ENCODE results near the gene ZNF217.
"Not testable (repeated sequence)": the region's sequence is repeated elsewhere in the genome, so short reads cannot be mapped to it uniquely, and the experiment has no call there.

ZNF217 gene

DNA sequence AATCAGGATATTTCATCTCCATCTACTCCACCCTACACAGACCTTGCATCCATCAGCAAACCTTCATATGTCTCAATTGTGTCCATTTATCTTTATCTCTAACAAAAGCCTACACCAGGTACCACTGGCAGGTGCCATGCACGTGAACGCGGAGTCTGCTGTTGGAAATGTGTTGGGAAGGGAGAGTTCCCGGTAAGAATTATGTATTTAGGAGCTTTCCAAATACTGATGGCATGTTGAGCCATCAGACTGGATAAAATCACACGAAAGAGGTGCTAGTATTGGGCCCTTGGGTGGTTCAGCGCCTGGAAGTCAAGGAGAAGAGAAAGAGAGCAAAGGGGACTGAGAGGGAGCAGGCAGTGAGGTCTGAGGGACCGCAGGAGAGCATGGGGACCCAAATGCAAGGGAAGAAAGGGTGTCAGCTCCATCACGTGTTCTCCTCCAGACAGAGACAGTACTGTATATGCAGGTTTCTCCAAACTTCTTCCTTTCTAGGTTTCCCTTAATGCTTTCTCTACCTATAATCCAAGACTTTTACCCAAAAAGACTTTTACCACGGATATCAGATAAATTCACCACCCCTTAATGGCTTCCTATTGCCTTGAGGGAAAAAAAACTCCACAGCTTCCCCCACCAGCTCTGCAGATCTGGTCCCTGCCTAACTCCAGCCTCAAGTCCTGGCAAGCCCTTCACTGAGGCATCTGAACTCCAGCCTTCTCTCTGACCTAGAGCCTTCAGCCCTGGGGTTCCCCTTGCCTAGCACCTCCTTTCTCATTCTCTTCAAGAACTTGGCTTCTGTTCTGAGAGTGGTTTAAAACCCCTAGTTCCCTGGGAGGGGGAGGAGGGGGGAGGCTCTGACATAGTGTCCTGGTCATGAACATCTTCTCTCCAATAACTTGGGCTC lies 4.8 kb upstream of the ZNF217 start:
- H3K4me3 ChIP-seq (ENCODE audit: low read depth, low read length) = no peak overlapping the region

DNA sequence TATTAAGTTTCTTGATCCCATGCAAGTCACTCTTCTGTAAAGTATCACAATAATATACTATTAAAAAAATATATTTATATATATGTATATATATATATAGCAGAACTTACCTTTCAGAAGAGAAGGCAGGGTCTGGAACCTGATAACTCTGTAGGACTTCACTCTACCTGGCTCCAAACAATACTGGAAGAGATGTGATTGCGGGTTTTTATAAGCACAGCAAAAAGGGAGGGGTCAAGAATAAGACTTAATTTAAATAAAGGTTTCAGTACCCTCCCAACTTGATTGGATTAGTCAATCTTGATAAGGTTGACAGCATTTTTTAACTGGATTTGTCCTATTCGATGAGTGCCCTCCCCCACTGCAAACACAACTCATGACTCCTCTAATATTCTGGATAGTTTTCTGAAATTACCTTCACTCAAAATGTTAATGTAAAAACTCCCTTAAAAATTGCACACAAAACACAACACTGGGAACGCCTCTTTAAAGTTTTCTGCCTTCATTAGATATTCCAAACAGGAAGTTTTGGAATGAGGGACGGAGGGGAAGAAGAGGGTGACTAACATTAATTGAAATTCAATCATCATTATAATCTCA lies 4.0 kb upstream of the ZNF217 start:
- no peak overlapping the region for H3K4me3 ChIP-seq (ENCODE audit: low read depth, low read length)

DNA sequence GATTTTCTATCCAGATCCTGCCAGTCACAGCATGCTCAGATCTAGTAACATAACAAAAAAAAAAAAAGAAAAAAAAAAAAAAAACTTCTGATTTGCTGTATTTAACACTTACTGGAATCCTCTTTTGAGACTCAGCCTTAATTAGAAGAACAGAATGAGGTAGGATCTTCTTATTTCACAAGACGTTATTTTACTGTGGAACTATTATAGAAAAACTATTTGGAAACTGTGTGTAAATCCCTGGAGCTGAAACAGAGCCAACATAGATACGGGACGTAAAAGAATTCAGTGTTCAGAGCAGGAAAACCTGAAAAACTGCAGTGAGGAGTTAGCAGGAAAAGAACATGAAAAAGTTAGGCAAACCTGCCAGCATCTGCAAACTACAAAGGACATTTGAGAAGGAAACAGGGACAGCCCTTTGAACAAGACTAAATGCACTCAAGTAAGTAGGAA lies 3.4 kb upstream of the ZNF217 start:
- H3K4me3 ChIP-seq (ENCODE audit: low read depth, low read length) = no peak overlapping the region

DNA sequence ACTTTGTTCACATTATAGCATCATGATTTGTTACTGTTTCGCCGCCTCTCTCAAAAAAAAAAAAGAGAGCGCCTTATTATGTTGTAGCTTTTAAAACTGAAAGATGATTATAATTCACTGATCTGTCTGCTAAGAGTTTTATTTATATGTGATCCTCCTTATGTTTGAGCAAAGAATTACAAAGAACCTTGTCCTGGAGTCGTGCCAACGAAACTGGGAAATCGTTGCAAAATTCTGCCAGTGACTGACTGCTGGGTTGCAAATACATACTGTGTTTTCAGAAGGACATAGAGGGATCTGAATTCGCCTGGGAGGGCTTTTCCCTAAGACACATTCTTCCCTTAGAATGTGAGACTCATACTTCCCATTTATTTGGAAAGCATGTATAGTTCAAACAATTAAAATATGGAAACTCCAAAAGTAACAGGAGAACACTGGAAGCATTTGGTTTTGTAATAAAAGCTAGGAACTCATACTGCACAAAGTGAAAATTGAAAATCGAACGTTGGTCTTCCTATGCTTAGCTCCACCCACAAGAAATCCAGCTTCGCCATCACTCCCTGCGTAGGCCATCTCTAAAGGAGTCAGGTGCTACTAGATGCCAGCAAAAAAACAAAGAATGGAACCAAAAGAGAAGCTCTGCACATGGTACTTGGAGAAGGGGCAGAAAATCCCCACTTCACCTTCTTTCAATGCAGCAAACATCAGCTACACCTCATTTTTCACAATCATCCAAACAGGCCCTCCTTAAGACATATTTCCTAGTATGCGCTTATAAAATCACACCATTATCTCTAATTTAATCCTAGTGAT lies 2.8 kb upstream of the ZNF217 start:
- H3K4me3 ChIP-seq (ENCODE audit: low read depth, low read length) = not testable (repeated sequence)

- H3K4me3 ChIP-seq (ENCODE audit: low read depth, low read length) = not testable (repeated sequence)
Observed at GRCh38 chr20:53595742-53596141, 2.1 kb upstream of the ZNF217 start.

DNA sequence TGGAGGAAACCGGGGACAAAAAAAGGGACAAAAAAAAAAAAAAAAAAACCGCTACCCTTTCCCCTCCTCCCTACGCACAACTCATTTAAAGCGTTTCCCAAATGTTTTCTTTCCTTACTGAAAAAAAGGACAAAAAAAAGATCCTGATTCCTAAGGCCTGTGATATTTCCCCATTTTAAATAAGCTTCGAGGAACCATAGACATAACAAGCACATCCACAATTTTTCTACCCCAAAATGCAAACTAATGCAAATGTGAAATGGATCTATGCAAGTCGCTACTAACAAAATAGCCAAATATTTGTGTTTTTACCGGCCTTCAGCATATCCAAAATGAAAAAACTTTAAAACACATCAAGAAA lies 1.4 kb upstream of the ZNF217 start:
- peak overlapping the region; percentile 35 for H3K4me3 ChIP-seq (ENCODE audit: low read depth, low read length)

DNA sequence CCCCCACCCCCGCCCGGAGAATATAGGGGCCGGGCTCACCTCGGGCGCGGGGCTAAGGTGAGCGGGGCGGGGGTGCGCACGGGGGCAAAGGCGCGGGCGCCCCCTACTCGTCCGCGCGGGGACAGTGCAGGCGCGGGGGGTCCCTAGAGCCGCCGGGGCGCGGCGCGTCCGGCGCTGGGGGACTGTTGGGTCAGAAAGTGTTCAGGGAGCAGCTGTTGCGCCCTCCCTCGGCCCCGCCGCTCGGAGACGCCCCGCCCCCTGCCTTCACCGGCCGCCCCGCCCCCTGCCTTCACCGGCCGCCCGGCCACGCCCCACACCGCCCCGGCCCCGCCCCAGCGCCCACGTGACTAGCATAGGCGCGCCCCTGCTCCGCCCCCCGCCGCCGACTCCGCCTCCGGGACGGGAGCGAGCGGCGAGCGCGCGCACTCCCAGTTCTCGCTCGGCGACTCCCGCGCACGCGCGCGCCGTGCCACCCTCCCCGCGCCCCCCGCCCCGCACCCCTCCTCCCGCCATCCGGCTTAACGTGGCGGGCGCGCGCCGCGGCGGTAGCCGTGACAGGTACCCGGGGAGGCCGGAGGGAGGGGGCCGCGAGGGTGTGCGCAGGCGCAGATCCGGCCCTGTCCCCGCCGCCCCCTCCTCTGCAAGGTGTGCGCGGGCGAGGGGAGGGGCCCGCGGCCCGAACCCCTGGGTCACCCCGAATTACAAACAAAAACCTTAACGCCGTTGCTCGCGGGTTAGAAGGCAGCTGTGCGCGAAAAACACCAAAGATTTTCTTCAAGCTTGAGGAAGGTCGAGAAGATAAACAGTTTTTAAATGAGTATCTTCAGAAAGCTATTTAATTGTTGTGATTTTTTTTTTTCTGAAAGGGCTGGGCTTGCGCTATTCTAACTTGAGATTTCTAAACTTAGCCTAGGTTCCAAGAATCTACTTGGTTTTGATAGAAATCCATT lies 704 bp upstream of the ZNF217 start:
- peak overlapping the region; percentile 35 for H3K4me3 ChIP-seq (ENCODE audit: low read depth, low read length)

DNA sequence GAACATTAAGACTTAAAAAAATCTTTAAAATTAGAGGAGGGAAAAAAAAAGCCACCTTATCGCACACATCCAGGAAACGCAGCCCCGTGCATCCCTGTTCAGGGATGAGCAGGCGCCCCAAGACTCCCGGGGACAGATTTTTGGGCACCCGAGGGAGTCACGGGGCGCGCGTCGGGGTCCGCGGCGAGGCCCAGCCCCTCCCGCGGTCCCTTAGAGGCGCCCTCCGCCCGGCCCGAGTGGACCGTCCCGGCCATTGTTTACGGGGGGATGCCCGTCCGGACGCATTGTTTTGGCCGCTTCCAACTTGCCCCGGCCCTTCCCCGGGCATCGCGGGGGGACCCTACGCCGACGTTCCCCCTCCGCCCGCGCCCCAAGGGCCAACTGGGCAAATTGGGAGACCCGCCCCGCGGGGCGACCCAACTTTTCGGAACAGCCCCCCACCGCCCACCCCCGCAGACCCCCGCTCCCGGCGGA lies 610 bp downstream of the ZNF217 start:
- H3K4me3 ChIP-seq (ENCODE audit: low read depth, low read length) = peak overlapping the region; percentile 80

DNA sequence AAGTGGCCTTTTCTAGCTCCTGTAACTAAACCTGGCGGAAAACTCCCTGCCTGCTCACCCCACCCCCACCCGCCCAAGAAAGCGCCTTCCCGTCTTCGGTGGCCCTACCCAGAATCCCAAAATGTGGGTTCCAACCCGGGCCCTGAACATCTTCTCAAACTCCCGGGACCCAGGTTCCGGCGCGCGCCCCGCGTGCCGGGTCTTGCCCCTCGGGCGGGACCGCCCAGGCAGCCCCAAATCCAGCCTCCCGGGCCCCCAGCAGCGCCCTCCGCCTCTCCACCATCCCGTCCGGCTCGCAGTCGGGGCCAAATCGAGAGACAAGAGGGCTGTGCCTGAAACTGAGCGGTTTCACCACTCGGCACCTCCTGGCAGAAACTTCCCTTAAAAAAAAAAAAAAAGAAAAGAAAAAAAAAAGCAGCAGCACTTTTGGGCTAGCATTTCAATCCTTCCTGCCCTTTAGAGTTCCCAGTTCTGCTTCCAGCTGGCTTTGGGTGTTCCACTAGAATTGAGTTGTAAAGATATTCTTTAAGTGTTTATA lies 1.1 kb downstream of the ZNF217 start:
- H3K4me3 ChIP-seq (ENCODE audit: low read depth, low read length) = peak overlapping the region; percentile 80

- peak overlapping the region; percentile 80 for H3K4me3 ChIP-seq (ENCODE audit: low read depth, low read length)
Observed at GRCh38 chr20:53591941-53592441, 1.6 kb downstream of the ZNF217 start.

GRCh38 chr20:53591206-53591741 lies 2.4 kb downstream of the ZNF217 start:
- H3K4me3 ChIP-seq (ENCODE audit: low read depth, low read length) = peak overlapping the region; percentile 80

DNA sequence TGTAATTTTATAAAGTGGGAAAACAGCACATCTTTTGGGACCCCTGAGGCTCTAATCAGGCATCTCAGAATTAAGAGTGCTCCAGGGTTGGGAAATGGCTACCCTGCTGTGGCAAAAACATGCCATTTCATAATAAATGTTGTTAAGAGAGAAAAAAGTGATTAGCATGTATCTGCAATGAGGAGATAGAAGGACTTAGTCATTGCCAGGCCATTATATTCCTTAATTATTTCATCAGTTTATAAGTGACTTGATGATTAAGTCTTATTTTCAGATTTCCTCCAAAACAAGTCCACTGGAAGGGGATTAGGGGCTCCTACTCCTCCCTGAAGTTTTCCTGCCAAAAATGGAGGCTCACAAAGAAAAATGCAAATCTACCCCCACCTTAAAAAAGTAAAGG lies 3.0 kb downstream of the ZNF217 start:
- peak overlapping the region; percentile 17 for H3K4me3 ChIP-seq (ENCODE audit: low read depth, low read length)

DNA sequence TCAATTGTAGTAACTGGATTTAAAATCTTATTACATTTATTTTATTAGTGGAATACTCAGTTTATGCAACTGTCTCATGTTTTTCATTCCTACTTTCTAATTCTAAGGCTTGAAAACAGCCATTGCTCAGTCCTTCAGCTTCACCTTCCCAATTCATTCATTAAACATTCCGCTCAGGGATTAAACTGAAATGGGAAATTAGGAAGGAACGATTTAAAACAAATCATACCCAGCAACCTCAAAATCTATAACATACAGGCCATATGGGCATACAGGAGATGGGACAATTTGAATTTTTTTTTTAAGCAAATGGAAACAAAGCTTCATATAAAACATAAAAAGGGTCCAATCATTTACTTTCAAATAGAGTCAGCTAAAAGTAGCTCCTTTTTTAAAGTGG lies 3.5 kb downstream of the ZNF217 start:
- not testable (repeated sequence) for H3K4me3 ChIP-seq (ENCODE audit: low read depth, low read length)

- not testable (repeated sequence) for H3K4me3 ChIP-seq (ENCODE audit: low read depth, low read length)
Observed at GRCh38 chr20:53589321-53590065, 4.1 kb downstream of the ZNF217 start.

GRCh38 chr20:53587157-53587703 lies 6.4 kb downstream of the ZNF217 start:
- not testable (repeated sequence) for H3K4me3 ChIP-seq (ENCODE audit: low read depth, low read length)

DNA sequence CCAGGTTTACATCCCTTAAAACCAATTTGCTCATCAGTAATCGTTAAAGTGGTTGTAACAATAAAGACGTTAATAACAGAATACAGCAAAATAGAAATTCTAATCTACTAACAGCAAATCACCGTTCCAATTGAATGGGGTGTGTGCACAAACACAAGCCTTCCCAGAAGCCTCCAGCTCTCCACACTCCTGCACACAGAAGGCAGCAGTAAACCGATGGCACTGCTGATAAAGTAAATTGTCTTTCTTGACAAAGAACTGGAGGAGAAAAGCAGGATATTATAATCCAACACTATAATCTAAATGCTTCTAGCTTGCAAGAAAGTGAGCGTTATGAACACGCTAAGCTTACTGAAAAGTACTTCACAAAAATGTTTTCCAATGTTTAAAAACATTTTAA lies 7.0 kb downstream of the ZNF217 start:
- H3K4me3 ChIP-seq (ENCODE audit: low read depth, low read length) = no peak overlapping the region

- not testable (repeated sequence) for H3K4me3 ChIP-seq (ENCODE audit: low read depth, low read length)
Observed at GRCh38 chr20:53585910-53586309, 7.7 kb downstream of the ZNF217 start.

DNA sequence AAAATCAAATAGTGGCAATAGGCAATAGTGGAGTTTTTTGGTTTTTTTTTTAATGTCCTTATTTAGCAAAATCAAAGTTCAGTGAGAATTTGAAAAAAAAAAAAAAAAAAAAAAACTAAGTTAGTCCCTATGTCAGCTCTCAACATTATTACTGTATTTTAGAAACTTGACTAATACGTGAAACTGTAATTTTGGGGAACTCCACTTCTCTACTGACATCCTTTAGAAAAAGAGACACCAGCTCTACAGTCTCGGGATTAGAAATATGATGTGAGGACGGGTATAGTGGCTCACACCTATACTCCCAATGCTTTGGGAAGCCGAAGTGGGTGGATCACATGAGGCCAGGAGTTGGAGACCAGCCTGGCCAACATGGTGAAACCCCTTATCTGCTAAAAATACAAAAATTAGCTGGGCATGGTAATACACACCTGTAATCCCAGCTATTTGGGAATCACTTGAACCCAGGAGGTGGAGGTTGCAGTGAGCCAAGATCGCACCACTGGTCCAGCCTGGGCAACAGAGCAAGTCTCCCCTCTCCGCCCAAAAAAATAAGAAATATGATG lies 8.6 kb downstream of the ZNF217 start:
- H3K4me3 ChIP-seq (ENCODE audit: low read depth, low read length) = not testable (repeated sequence)

Data from iPS-11a (cell line).